GM18498 (cell line): Measurements from ENCODE around the gene FAM20C.

Experiments
- ATAC-seq: cut with Tn5 transposase; IDR thresholded peaks from one replicate; pipeline ENCODE4 v1.9.1; 2021; ENCODE audit warnings: mild to moderate bottlenecking, moderate library complexity; ENCODE audit not compliant: unreplicated experiment

The FAM20C gene

DNA sequence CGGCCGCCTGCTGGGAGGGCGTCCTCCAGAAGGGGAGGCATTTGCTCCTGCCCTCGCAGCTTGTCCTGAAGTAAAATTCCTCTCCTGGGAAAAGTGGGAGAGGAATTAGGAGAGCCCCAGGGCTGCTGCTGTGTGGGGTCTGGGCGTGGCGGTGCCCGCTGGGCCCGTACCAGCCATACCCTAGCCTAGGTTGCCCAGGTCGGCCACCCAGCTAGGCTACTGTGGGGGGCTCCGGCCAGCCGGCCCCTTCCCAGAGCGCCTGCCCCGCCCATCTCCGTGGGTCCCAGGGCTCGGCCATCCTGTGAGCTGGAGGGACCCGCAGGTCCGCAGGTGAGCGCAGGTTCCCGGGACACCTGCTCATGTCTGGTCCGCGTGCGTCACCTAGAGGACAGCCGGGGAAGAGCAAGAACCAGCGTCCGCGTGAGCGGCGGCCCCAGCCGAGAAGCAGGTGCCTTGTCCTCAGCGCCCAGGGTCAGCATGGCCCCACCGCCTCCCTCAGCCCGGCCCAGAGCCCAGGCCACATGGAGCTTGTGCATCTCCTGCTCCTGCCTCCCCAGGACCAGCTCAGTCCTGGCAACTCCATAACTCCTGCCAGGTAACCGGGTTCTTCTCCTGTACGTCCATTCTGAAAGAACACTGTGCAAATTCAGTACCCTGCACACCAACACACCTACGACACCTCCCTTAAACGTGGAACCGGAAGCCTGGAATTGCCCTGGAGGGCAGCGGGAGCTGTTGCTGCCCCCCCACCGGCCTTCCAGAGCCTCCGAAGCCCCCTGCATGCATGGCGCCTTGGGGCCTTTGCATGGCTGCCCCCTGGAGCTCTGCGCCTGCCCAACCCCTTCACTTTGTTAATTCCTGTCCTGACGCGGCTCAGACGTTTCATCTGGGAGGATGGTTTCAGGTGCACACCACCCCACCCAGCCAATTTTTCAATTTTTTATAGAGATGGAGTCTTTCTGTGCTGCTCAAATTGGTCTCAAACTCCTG, 74.8 kb downstream of the FAM20C start:
- no peak for ATAC-seq

DNA sequence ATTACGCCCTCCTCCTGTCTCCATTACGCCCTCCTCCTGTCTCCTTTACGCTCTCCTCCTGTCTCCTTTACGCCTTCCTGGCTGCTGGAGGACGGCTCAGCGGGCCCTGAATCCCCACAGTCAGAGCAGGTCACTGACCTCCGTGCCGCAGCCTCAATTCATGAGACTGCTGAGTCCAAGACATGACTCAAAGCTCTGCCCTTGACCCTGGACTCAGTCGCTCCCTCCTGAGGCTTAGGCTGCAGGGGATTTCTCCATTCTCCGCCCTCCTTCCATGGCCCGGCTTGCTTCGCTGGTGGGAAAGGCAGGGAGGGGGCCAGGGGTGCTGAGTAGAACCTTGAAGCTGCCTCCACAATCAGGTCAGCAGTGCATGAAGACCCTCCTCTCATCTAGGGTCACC, 76.6 kb downstream of the FAM20C start:
- no peak for ATAC-seq

DNA sequence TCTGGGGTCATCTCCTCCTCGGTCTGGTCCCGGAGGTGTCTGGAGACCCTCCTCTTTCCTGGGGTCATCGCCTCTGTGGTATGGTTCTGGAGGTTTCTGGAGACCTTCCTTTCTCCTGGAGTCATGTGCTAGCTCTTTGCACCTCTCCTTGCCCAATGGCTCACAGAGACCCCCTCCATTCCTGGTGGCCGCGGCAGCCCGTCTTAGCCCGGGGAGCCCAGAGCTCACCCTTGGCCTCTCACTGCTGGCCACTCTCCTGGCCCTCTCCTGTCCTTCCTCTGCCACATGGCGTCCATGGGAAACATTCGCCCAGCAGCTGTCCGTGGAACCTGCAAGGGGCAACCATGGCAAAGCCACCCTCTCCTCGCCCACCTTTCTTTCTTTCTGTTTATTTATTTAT, 77.3 kb downstream of the FAM20C start:
- no peak for ATAC-seq

DNA sequence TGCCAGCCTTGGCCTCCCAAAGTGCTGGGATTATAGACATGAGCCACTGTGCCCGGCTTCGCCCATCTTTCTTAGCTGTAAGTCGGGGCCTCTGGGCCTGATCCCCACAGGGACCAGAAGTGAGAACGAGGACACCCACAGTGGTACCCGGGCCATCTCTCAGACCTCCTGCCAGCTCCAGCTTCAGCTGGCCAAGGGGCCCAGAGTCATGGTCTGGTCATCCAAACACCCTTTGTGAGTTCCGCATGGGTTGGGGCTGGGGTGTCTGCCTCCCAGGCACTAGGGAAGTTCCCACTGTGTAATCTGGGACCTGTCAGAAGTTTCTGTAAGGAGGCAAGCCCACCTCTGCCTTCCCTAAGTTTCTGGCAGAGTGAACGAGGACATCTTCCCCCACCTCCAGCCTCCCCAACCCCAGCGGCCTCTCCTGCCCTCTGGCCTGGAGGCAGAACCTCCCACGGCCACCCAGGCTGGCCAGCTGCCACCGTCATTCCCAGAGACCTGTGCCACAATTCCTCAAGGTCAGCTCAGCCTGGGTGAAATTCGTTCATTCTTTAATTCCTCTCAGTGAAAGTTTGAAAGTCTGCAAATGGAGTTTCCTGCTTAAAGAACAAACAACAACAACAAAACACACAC, 78.1 kb downstream of the FAM20C start:
- no peak for ATAC-seq

DNA sequence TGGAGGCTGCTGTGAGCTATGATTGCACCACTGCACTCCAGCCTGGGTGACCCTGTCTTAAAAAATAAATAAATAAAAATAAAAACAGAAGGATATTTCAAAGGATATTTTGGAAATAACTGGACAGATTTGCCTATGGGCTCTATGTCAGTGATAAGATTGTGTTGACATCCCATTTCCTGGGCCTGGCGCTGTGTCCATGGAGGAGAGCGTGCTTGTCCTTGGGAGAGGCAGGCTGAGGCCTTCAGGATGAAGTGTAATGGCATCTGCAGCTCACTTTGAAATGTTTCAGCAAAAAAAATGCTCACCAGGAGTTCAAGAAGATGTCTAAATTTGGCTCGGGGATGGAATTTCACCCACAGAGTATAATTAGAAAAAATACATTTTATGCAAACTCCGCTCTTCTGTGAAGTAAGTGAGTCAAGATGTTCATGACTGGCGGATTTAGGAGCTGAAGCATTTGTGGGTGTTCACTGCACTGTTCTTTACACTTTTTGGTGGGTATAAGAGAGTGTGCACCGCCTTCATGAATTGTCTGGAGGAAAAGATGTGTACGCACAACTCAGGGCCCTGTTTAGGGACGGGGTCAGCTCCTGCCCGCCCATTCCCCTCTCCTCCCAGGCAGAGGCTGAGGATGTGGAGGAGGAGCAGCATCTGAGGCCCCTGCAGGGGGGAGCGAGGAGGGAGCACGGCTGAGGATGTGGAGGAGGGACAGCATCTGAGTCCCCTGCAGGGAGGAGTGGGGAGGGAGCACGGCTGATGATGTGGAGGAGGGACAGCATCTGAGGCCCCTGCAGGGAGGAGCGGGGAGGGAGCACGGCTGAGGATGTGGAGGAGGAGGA, 79.1 kb downstream of the FAM20C start:
- ATAC-seq: no peak

DNA sequence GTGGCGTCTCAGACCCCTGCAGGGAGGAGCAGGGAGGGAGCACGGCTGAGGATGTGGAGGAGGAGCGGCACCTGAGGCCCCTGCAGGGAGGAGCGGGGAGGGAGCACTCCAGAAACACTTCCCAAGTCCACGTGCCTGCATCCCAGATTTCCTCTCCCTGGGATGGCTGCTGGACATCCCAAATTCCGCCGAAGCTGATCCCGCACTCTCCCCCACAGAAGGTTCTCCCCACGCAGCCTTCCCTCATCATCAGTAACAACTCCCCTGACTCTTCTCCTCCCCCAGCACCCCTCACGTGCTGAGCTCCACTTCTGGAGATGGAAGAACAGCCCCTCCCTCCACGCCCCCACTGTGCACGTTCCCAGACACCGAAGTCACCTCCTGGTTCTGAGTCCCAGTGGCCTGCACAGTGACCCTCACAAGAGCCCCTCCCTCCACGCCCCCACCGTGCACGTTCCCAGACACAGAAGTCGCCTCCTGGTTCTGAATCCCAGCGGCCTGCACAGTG, 79.8 kb downstream of the FAM20C start:
- no peak for ATAC-seq

DNA sequence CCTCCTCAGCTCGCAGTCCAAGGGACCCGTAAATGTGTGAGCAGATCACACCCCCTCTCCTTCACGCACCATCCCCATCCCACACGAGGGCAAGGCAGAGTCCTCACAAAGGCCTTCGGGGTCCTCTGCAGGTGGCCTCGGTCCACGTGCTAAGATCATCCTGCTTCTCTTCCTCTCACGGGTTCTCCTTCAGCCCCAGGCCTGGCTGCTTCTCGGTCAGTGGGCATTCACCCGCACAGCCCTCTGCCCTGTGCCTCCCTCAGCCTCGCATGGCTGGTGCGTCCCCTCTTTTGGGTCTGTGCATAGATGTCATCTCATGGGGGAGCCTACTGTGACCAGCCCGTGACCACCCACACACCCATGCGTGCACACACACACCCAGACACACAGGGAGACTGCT, 80.3 kb downstream of the FAM20C start:
- no peak for ATAC-seq

DNA sequence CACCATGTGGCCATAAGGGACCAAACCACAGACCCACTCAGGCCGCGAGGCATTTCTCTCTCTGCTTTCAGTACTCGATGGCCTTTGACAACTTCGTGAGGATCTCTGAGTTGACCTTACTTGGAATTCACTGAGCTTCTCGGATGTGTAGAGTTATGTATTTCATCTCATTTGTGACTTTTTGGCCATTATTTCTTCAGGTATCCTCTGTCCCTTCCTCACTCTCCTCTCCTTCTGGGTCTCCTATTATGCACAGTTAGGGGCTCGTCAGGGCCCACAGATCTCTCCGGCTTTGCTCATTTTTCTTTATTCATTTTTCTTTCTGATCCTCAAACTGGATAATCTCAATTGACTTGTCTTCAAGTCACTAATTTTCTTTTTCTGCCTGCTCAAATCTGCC, 81.0 kb downstream of the FAM20C start:
- ATAC-seq: no peak

DNA sequence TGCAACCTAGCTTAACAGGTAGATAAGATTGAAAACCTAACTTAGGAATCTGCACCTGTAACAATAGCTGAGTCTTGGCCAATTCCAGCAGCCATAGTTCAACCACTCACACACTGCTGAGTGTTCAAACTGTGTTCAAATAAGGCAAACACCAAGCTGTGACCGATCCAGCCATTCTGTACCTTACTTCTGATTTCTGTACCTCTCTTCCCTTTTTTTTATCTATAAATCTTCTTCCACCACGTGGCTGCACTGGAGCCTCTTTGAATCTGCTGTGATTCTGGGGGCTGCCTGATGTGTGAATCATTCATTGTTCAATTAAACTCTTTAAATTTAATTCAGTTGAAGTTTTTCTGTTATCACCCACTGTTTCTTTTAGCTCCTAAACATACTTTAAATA, 81.9 kb downstream of the FAM20C start:
- ATAC-seq: no peak

DNA sequence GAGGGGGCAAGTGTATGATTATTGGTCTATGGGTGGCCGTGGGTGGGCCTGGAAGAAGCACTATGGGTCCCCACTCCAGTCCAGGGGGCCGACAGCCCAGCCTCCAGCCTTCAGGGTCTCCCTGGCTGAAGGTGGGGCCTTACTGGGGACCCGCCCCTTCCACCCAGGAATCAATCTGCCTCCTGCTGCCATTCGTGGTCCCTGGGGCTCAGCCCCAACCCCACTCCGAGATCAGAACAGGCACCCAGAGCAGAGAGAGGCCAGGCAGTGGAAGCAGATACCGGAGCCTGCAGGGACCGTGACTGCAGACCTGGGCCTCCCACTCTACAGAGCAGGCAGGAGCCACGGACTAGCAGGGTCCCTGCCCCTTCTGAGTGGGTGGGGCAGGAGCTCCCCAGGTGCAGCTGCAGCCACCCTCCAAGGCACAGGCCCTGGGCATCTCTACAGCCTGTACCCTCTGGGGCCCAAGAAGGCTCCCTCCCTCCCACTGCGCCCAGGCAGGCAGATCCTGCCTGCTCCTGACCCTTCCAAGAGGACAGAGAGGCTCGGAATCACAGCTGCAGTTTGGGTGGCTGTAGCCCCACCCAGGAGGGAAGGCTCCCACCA, 84.0 kb downstream of the FAM20C start:
- ATAC-seq: no peak

DNA sequence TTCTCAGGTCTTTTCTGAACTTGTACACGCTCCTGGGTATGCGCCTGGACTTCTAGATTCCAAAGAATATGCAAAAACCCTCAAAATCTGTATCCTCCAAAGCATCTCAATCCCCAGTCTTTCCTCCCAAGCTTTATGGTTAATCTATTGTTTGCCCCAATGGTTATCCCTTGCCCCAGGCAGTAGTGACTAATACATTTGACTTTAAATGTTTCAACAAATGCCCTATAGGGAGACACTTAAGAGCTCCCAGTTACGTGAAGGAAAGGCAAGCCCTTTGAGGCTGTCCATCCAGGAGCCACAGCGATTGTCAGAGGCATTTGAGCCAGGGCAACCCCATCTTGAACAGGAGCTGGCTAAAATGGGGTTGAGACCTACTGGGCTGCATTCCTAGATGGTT, 84.9 kb downstream of the FAM20C start:
- ATAC-seq: no peak

DNA sequence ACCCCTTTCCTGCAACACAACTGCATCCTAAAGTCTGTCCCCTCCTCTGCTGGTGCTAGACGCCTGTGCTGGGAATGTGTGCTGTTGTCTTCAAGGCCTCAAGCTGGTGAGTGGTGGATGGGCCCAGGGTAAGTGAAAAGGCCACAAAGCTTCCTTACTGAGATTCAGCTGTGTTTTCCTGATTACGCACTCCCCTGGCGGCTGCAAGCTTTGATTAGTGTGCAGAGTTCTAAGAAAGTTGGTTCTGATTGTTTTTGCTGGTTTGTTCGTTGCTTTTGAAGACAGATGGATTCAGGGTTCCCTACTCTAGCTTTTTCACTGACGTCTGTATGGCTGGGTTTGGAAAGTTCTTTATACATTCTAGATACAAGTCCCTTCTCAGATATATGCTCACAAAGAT, 85.7 kb downstream of the FAM20C start:
- ATAC-seq: no peak

DNA sequence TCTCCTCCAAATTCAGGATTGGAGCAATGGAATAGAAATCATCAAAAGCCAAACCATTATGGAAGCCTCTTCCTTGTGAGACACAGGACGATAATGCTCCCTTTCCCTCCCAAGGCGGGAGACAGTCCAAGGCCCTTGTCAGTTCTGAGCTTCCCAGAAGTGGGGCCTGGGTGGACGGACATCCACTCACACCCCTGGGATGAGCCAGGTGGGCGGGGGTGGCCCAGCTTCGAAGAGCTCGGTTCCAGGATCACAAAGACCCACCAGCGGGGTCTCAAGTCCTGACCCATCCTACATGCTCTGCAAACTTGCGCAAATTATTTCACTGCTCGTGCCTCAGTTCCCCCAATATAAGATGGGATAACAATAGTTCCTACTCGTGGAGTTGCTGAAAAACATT, 87.5 kb downstream of the FAM20C start:
- no peak for ATAC-seq

DNA sequence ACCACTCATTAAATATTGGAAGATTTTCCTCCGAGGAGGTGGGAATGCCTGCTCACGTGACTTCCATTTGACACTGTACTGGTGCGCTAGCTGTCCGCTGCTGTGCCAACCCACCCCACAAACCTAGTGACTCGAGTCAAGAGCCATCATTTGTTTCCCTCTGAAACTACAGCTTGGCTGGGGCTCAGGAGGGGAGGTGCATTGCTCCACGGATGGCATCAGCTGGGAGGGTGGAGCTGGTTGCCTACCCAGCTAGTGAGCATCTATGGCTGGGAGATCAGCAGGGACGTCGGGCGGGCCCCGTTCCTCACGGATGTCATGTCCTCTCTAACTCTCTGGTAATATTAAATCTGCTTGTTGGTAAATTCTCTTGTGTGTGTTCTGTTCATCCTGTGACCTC, 88.1 kb downstream of the FAM20C start:
- ATAC-seq: no peak

DNA sequence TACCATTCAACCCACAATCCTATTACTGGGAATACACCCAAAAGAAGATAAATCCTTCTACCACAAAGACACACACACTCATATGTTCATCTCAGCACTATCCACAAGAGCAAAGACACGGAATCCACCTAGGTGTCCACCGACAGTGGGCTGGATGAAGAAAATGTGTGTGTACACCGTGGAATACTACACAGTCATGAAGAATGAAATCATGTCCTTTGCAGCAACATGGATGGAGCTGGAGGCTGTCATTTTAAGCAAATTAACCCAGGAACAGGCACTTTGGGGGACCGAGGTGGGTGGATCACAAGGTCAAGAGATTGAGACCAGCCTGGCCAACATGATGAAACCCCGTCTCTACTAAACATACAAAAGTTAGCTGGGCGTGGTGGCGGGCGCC, 89.3 kb downstream of the FAM20C start:
- ATAC-seq: no peak

DNA sequence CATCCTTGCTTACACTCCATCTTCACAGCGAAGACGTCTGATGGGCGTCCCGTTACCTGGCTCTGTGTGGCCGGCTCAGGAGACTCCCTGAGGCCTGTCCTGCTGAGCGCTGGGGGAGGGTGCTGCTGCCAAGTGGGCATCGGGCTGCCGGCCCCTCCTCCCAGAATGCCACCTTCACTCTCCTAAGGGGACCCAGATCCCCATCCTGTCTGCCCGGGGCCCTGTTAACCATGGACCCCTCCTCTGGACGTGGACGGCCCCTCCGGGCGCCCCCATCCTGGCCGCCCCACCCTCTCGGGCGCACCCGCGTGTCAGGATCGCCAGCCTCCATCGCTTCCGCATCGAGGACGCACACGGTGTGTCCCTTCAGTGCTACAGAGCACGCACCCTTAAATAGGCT, 90.2 kb downstream of the FAM20C start:
- no peak for ATAC-seq

DNA sequence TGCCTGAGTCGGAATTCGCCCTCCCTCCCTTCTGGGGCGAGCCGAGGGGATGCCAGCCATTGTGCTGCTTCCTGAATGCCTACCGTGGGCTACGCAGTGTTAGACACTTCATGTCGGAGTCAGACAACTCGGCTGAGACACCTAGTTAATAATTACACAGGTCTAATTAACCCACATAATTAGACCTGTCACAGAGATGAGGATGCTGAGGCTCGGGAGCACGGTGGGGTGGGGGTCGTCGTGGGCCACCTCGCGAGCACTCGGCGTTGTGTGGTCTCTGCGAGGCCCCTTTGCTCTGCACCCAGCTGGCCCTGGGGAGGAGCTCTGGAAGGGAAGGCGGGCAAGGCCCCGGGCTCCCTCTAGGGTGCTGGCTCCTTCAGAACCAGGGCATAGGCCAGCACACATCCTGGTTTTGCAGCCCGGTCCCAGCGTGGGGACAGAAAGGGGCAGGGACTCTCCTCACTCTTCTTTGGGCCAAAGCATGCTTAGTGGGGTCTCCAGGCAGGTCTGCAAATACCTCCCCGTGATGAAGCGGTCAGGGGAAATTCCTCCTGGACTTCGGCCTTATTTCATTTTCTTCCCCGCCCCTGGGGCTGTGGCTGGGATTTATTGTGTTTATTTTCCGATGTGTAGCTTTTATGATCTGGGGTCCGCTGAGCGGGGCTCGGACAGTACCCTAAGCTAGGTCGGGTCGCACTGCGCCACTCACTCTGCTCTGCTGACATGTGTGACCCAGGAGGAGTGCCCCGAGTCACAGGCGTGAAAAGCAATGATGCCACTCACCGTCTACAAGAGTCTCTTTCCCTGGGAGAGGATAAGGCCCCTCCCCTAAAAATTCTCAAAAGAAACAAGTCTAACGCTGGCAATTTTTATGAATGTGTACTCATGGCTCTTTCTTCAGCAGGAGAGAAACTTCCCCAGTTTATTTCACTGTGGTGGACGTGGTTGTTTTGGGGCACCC, 92.7 kb downstream of the FAM20C start:
- ATAC-seq: no peak

DNA sequence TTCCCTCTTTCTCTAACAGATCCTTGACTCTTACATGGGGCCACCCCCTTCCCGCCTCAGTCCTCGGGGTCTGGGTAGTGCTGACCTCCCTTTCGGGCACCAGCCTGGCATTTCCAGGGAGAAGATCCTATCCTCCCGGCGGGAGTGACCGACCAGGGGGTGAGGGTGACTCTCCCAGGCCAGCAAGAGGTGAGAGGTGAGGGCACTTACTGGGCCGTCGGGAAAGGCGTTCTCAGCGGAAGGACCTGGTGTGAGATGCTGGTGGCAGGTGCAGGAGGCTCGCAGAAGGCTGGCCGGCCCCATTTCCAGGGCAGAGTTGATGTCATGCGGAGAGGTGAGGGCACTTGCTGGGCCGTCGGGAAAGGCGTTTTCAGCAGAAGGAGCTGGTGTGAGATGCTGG, 93.4 kb downstream of the FAM20C start:
- no peak for ATAC-seq

DNA sequence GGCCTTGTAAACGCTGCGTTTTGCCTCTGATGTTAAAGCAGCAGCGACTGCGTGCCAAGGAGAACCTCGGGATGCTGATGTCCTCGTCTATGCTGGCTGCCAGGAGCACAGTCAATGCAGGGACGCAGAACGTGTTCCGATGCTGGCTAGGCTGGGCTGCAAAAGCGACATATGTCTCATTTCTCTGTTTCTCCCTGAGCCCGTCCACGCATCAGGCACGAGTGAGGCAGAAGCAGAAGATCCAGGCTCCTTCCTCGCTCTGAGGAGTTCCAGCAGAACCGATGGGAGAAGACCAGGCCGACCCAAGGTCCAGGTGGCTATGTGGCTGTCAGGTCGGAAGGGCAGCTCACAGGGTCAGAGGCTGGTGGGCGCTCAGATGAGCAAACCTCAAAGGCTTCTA, 93.9 kb downstream of the FAM20C start:
- ATAC-seq: no peak

DNA sequence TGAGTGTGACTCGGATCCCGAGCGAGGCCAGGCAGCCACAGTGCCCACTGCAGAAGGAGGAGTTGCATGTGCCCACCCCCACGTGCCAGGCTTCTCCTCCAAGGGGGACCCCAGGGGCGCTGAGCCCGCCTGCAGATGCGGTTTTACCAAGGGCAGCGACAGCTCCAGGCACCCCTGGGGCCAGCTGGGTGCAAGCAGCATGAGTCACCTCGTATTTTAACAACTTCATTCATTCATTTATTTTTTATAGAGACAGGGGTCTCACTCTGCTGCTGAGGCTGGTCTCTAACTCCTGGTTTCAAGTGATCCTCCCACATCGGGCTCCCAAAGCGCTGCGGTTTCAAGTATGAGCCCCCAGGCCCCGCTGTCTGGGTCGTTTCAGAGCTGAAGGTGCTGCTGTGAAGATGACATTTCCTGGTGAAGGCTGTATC, 96.3 kb downstream of the FAM20C start:
- no peak for ATAC-seq
